ENCODE results near the gene ERBB3. TPM values are rescaled to one million over a fixed set of nuclear protein-coding genes. Genes with fewer than 3 reads are reported as not detected.

The ERBB3 gene
- total RNA-seq, 2 experiments from 2014 or later: 7.1 to 8.1 TPM

Other genes starting within 250 kb of the ERBB3 start
- gene MMP19, start 237.2 kb upstream of the ERBB3 start, total RNA-seq: 1 to 10 TPM in 1 of 2 experiments, under 1 TPM in 1; 0.89 to 1.7 TPM
- 10 to 100 TPM; 48.3 to 48.7 TPM for gene PYM1, start 152.3 kb upstream of the ERBB3 start, total RNA-seq
- 100 to 1,000 TPM; 783 to 790 TPM for gene DGKA, start 149.0 kb upstream of the ERBB3 start, total RNA-seq
- under 1 TPM in 1 of 2 experiments, not detected in 1; 0.42 TPM for gene PMEL, start 114.1 kb upstream of the ERBB3 start, total RNA-seq
- 100 to 1,000 TPM; 117 to 125 TPM for gene CDK2, start 113.3 kb upstream of the ERBB3 start, total RNA-seq
- gene RAB5B, start 106.1 kb upstream of the ERBB3 start, total RNA-seq: 10 to 100 TPM; 69.7 to 72.4 TPM
- 10 to 100 TPM in 1 of 2 experiments, 1 to 10 TPM in 1; 8.1 to 11.4 TPM for gene SUOX, start 82.9 kb upstream of the ERBB3 start, total RNA-seq
- 10 to 100 TPM; 14.9 to 18.2 TPM for gene IKZF4, start 59.1 kb upstream of the ERBB3 start, total RNA-seq
- gene RPS26, start 38.2 kb upstream of the ERBB3 start, total RNA-seq: 10 to 100 TPM; 39.1 to 42.6 TPM
- 100 to 1,000 TPM; 226 to 227 TPM for gene PA2G4, start 24.4 kb downstream of the ERBB3 start, total RNA-seq
- gene RPL41, start 36.5 kb downstream of the ERBB3 start, total RNA-seq: 1,000 to 10,000 TPM; 4,462 to 4,551 TPM
- gene ZC3H10, start 38.1 kb downstream of the ERBB3 start, total RNA-seq: 10 to 100 TPM; 10.6 to 12.0 TPM
- 100 to 1,000 TPM; 251 TPM for gene ESYT1, start 48.1 kb downstream of the ERBB3 start, total RNA-seq
- gene MYL6B, start 72.4 kb downstream of the ERBB3 start, total RNA-seq: 10 to 100 TPM; 46.6 to 47.8 TPM
- gene MYL6, start 78.2 kb downstream of the ERBB3 start, total RNA-seq: 1,000 to 10,000 TPM; 1,083 to 1,169 TPM
- 100 to 1,000 TPM; 162 to 174 TPM for gene SMARCC2, start 109.3 kb downstream of the ERBB3 start, total RNA-seq
- 10 to 100 TPM; 36.1 to 38.1 TPM for gene RNF41, start 141.8 kb downstream of the ERBB3 start, total RNA-seq
- gene NABP2, start 144.2 kb downstream of the ERBB3 start, total RNA-seq: 10 to 100 TPM; 43.4 to 47.1 TPM
- gene SLC39A5, start 149.9 kb downstream of the ERBB3 start, total RNA-seq: 1 to 10 TPM in 1 of 2 experiments, not detected in 1; 1.4 TPM
- 10 to 100 TPM; 45.3 to 49.4 TPM for gene ANKRD52, start 178.2 kb downstream of the ERBB3 start, total RNA-seq
- 10 to 100 TPM; 23.3 to 26.0 TPM for gene COQ10A, start 186.8 kb downstream of the ERBB3 start, total RNA-seq
- gene CS, start 220.2 kb downstream of the ERBB3 start, total RNA-seq: 100 to 1,000 TPM; 165 to 176 TPM
- 10 to 100 TPM; 85.6 to 89.0 TPM for gene CNPY2, start 235.8 kb downstream of the ERBB3 start, total RNA-seq

Data from activated naive CD8-positive, alpha-beta T cell treated with anti-CD3 and anti-CD28 coated beads, Interleukin-2, amount 10 ng/mL, durations not matched to agents 7 days and 5 days (primary cell).